HCT116 (cell line): Measurements from ENCODE around the gene GINS3.

Source experiments
- CTCF ChIP-seq, 3 experiments: fragments of 200-600 bp in 1 of 3; sonication (generic) in 1 of 3; IDR thresholded peaks in 2 of 3; conservative IDR thresholded peaks in 1 of 3; 2 replicates each; pipeline ENCODE4 v1.5.1; 2012 to 2017; ENCODE audit warnings: low read depth in 2 of 3, low read length in 2 of 3, antibody characterized with exemption in 1 of 3, borderline replicate concordance in 1 of 3, control low read depth in 1 of 3, mild to moderate bottlenecking in 1 of 3, mixed read lengths in 1 of 3, mixed run types in 1 of 3, moderate library complexity in 1 of 3; ENCODE audit not compliant: insufficient read depth in 1 of 3
- EGR1 ChIP-seq: IDR thresholded peaks from 2 replicates; pipeline ENCODE4 v1.6.1; 2012; ENCODE audit warnings: low read depth
- EZH2phosphoT487 ChIP-seq: fragments of 200-600 bp; IDR thresholded peaks from 2 replicates; pipeline ENCODE4 v1.6.1; 2018; ENCODE audit warnings: antibody characterized with exemption, borderline replicate concordance
- JUND ChIP-seq: IDR thresholded peaks from 2 replicates; pipeline ENCODE4 v1.6.1; 2012
- MAX ChIP-seq: IDR thresholded peaks from 2 replicates; pipeline ENCODE4 v1.6.1; 2012
- POLR2A ChIP-seq: IDR thresholded peaks from 2 replicates; pipeline ENCODE4 v1.7.0; 2011; ENCODE audit warnings: borderline replicate concordance; ENCODE audit not compliant: insufficient read depth, insufficient read length; ENCODE audit errors: extremely low read depth
- POLR2AphosphoS5 ChIP-seq: IDR thresholded peaks from 2 replicates; pipeline ENCODE4 v1.6.1; 2011; ENCODE audit warnings: mild to moderate bottlenecking, low read depth, low read length, moderate library complexity
- SIN3A ChIP-seq: IDR thresholded peaks from 2 replicates; pipeline ENCODE4 v1.6.1; 2012; ENCODE audit warnings: low read depth
- TCF7L2 ChIP-seq: IDR thresholded peaks from 2 replicates; pipeline ENCODE4 v1.7.0; 2011; ENCODE audit warnings: borderline replicate concordance, inconsistent platforms; ENCODE audit not compliant: insufficient read depth, insufficient read length; ENCODE audit errors: extremely low read depth
- YY1 ChIP-seq: IDR thresholded peaks from 2 replicates; pipeline ENCODE4 v1.6.1; 2011; ENCODE audit warnings: low read length, low read depth, moderate library complexity, mild to moderate bottlenecking; ENCODE audit not compliant: insufficient replicate concordance; ENCODE audit errors: extremely low read depth
- ZBTB33 ChIP-seq: IDR thresholded peaks from 2 replicates; pipeline ENCODE4 v1.6.1; 2011; ENCODE audit warnings: mild to moderate bottlenecking, low read length, moderate library complexity; ENCODE audit not compliant: insufficient replicate concordance; ENCODE audit errors: extremely low read depth

GRCh38 chr16:58454178-58454577 is 61.9 kb downstream of the GINS3 start:
- TF ChIP-seq TCF7L2 (no peak), CTCF (IDR thresholded peaks at IDR 0.05 in 2 of 3, conservative IDR thresholded peaks at IDR 0.05 in 1 of 3; ENCODE audit: borderline replicate concordance in 1 of 3, insufficient read depth in 1 of 3, low read depth in 2 of 3, low read length in 2 of 3) (no peak), MAX (no peak), POLR2A (no peak), SIN3A (no peak), EZH2phosphoT487 (no peak), EGR1 (no peak), YY1 (no peak), JUND (no peak), ZBTB33 (no peak), POLR2AphosphoS5 (no peak)
